Daoy (cell line): ENCODE measurements around the gene VHLL. TPM values are rescaled to one million over a fixed set of nuclear protein-coding genes. Genes with fewer than 3 reads are reported as not detected.

ENCODE experiments used
- DNase-seq: peaks from one replicate; pipeline ENCODE4 v3.0.0-alpha.2; 2015; ENCODE audit warnings: low read depth
- total RNA-seq: library from RNA; depleted of rRNA; stranded (reverse); fragments of >200 nt; shearing (Covaris generic); gene quantifications from 2 replicates; pipeline ENCODE4 v1.2.3, GENCODE V29; 2014; rRNA removed

The VHLL gene
- total RNA-seq, 1 experiment from 2014 or later, result not detected

GRCh38 chr1:156257711-156258110, 41.4 kb downstream of the VHLL start:
- DNase-seq, result no peak

- no peak for DNase-seq
Observed at GRCh38 chr1:156253634-156254033, 45.5 kb downstream of the VHLL start.

- DNase-seq, result no peak
Observed at GRCh38 chr1:156251527-156251926, 47.6 kb downstream of the VHLL start.

GRCh38 chr1:156249593-156249992, 49.5 kb downstream of the VHLL start:
- no peak for DNase-seq

Other genes with a start within 250 kb of the VHLL start
- gene UBQLN4, start 245.5 kb downstream of the VHLL start, total RNA-seq, result 22.7 and 28.5 TPM in 2 replicates
- gene LAMTOR2, start 244.5 kb downstream of the VHLL start, total RNA-seq, result 29.8 and 53.9 TPM in 2 replicates
- not detected in 2 replicates for gene RAB25, start 238.1 kb downstream of the VHLL start, total RNA-seq
- 5.3 and 12.8 TPM in 2 replicates for gene MEX3A, start 216.8 kb downstream of the VHLL start, total RNA-seq
- gene LMNA, start 184.6 kb downstream of the VHLL start, total RNA-seq, result 708 and 737 TPM in 2 replicates
- gene SEMA4A, start 145.7 kb downstream of the VHLL start, total RNA-seq, result 0.29 and 0.68 TPM in 2 replicates
- 14.0 and 15.1 TPM in 2 replicates for gene SLC25A44, start 105.2 kb downstream of the VHLL start, total RNA-seq
- gene PMF1, start 86.3 kb downstream of the VHLL start, total RNA-seq, result 84.6 and 91.3 TPM in 2 replicates
- gene BGLAP, start 57.1 kb downstream of the VHLL start, total RNA-seq, result 0.17 TPM in 1 of 2 replicates, not detected in the other
- 0.11 TPM in 1 of 2 replicates, not detected in the other for gene PAQR6, start 51.3 kb downstream of the VHLL start, total RNA-seq
- 59.9 and 61.0 TPM in 2 replicates for gene SMG5, start 16.5 kb downstream of the VHLL start, total RNA-seq
- gene TMEM79, start 15.0 kb downstream of the VHLL start, total RNA-seq, result 3.4 and 3.5 TPM in 2 replicates
- gene GLMP, start 3.6 kb downstream of the VHLL start, total RNA-seq, result 26.3 and 27.7 TPM in 2 replicates
- 649 and 676 TPM in 2 replicates for gene CCT3, start 39.0 kb upstream of the VHLL start, total RNA-seq
- gene TSACC, start 39.2 kb upstream of the VHLL start, total RNA-seq, result 2.4 TPM in 1 of 2 replicates, not detected in the other
- gene RHBG, start 69.9 kb upstream of the VHLL start, total RNA-seq, result 0.06 TPM in 1 of 2 replicates, not detected in the other
- 2.5 and 6.1 TPM in 2 replicates for gene MEF2D, start 201.5 kb upstream of the VHLL start, total RNA-seq